Small intestine (tissue), 7 donors: Measurements from ENCODE around the gene FBXO21. TPM values are rescaled to one million over a fixed set of nuclear protein-coding genes. Genes with fewer than 3 reads are reported as not detected.
"Not testable (repeated sequence)": the region's sequence is repeated elsewhere in the genome, so short reads cannot be mapped to it uniquely, and the experiment has no call there.

Experiments
- DNase-seq, 2 donors: peaks; one replicate each; pipeline versions ENCODE4 v3.0.0 to v3.0.0-alpha.2; 2013
- FAIRE-seq: peaks from 2 replicates; lab custom pipeline; 2012; peaks lifted over from hg19 to GRCh38; lab: Jason Lieb, UNC
- H3K27ac ChIP-seq, 3 donors: one replicate each; pipeline ENCODE4 v1.5.1; 2013; ENCODE audit warnings: low read length in 2 of 3, mild to moderate bottlenecking in 2 of 3, control low read depth in 1 of 3, inconsistent platforms in 1 of 3, low read depth in 1 of 3, moderate library complexity in 1 of 3
- H3K27me3 ChIP-seq, 3 donors: one replicate each; pipeline ENCODE4 v1.6.1; 2013; ENCODE audit warnings: low read length in 3 of 3, inconsistent platforms in 1 of 3; ENCODE audit not compliant: control insufficient read depth in 3 of 3, insufficient read depth in 3 of 3
- H3K36me3 ChIP-seq, 3 donors: one replicate each; pipeline ENCODE4 v1.6.1; 2013; ENCODE audit warnings: low read length in 3 of 3, inconsistent platforms in 1 of 3, low read depth in 1 of 3, mild to moderate bottlenecking in 1 of 3, moderate library complexity in 1 of 3; ENCODE audit not compliant: control insufficient read depth in 3 of 3, insufficient read depth in 2 of 3
- H3K4me1 ChIP-seq, 3 donors: one replicate each; pipeline ENCODE4 v1.6.1; 2013; ENCODE audit warnings: low read length in 2 of 3, inconsistent platforms in 1 of 3, low read depth in 1 of 3, mild to moderate bottlenecking in 1 of 3, moderate library complexity in 1 of 3; ENCODE audit not compliant: control insufficient read depth in 3 of 3, insufficient read depth in 2 of 3
- H3K4me3 ChIP-seq, 3 donors: one replicate each; pipeline ENCODE4 v1.5.1; 2013; ENCODE audit warnings: low read length in 3 of 3, control low read depth in 1 of 3, inconsistent platforms in 1 of 3, low read depth in 1 of 3, mild to moderate bottlenecking in 1 of 3, moderate library complexity in 1 of 3
- H3K9me3 ChIP-seq, 2 donors: one replicate each; pipeline ENCODE4 v1.6.1; 2013; ENCODE audit warnings: low read depth in 1 of 2, low read length in 1 of 2; ENCODE audit not compliant: control insufficient read depth in 2 of 2, insufficient read depth in 1 of 2
- WGBS, 3 donors: extraction: QIAGEN DNeasy Blood & Tissue Kit; methylation state at CpG; one replicate each; pipeline ENCODE4 v1.1.7; 2013; 5-methylcytosine and 5-hydroxymethylcytosine counted together
- polyA plus RNA-seq, 4 donors: library from polyadenylated mRNA; stranded (reverse) in 3 of 4; unstranded in 1 of 4; fragments of 200-250 nt in 3 of 4; fragments of 120-200 nt in 1 of 4; gene quantifications; one replicate each; pipeline versions ENCODE4 v1.2.1 to v1.2.3, GENCODE V29; 2013
- donor health status: healthy with polysubstance abuse.
- donor health status: control.
- donor health status: control.
- donor health status: Bipolar disorder and iron deficiency.
- donor health status: healthy.

Gene FBXO21
- polyA plus RNA-seq, 4 donors, result 6.8 to 32.2 (median 12.6) TPM

- no peak for FAIRE-seq
- Histone ChIP-seq H3K36me3 (no peaks in the 10 kb centered on the region), H3K27me3 (peaks cover 0 to 6% (median 0%) of the 10 kb centered on the region in 3 donors), H3K27ac (no peak overlapping the region), H3K4me1 (no peaks in the 10 kb centered on the region), H3K4me3 (no peak overlapping the region), H3K9me3 (no peaks in the 10 kb centered on the region)
- DNase-seq, result no peak
- WGBS, 3 donors, result 53 to 68% (median 61%) methylated on average over 14 to 15 of the region's 15 CpGs
Observed at GRCh38 chr12:117111821-117112595, 78.3 kb downstream of the FBXO21 start.

GRCh38 chr12:117111386-117111785, 78.9 kb downstream of the FBXO21 start:
- H3K27ac ChIP-seq, result no peak overlapping the region
- peaks cover 0 to 6% (median 0%) of the 10 kb centered on the region in 3 donors for H3K27me3 ChIP-seq
- H3K4me3 ChIP-seq, result no peak overlapping the region
- 48 to 56% (median 51%) methylated on average over 5 to 6 of the region's 6 CpGs for WGBS, 3 donors
- no peaks in the 10 kb centered on the region for H3K9me3 ChIP-seq
- DNase-seq, result no peak
- no peak for FAIRE-seq
- no peaks in the 10 kb centered on the region for H3K4me1 ChIP-seq
- no peaks in the 10 kb centered on the region for H3K36me3 ChIP-seq

GRCh38 chr12:117109943-117110635, 80.2 kb downstream of the FBXO21 start:
- Histone ChIP-seq H3K9me3 (no peaks in the 10 kb centered on the region), H3K4me1 (no peaks in the 10 kb centered on the region), H3K27me3 (peaks cover 0 to 6% (median 0%) of the 10 kb centered on the region in 3 donors), H3K27ac (no peak overlapping the region), H3K4me3 (no peak overlapping the region), H3K36me3 (no peaks in the 10 kb centered on the region)
- no peak for DNase-seq
- WGBS, 3 donors, result 83 to 87% (median 83%) methylated on average over 8 of the region's 8 CpGs
- no peak for FAIRE-seq

- peak in 1 of 2 donors; percentile 22 for DNase-seq
- no peak overlapping the region for H3K27ac ChIP-seq
- 70 to 80% (median 76%) methylated on average over 12 of the region's 12 CpGs for WGBS, 3 donors
- no peak overlapping the region for H3K4me3 ChIP-seq
- H3K36me3 ChIP-seq, result no peaks in the 10 kb centered on the region
- H3K9me3 ChIP-seq, result no peaks in the 10 kb centered on the region
- peaks cover 0 to 18% (median 0%) of the 10 kb centered on the region in 3 donors for H3K27me3 ChIP-seq
- FAIRE-seq, result no peak
- H3K4me1 ChIP-seq, result no peaks in the 10 kb centered on the region
Observed at GRCh38 chr12:117105902-117106301, 84.4 kb downstream of the FBXO21 start.

- peaks cover under 1 to 32% (median 7%) of the 10 kb centered on the region in 3 donors for H3K27me3 ChIP-seq
- H3K4me1 ChIP-seq, H3K27ac ChIP-seq, H3K4me3 ChIP-seq, H3K36me3 ChIP-seq, FAIRE-seq, DNase-seq, H3K9me3 ChIP-seq: not testable (repeated sequence)
- WGBS, 3 donors, result 13 to 46% (median 24%) methylated on average over 2 of the region's 2 CpGs
Observed at GRCh38 chr12:117104003-117104402, 86.3 kb downstream of the FBXO21 start.

- Histone ChIP-seq H3K9me3 (no peaks in the 10 kb centered on the region), H3K27me3 (peaks cover 4 to 43% (median 11%) of the 10 kb centered on the region in 3 donors), H3K36me3 (no peaks in the 10 kb centered on the region), H3K27ac (no peak overlapping the region), H3K4me1 (no peaks in the 10 kb centered on the region), H3K4me3 (no peak overlapping the region)
- 81 to 94% (median 92%) methylated on average over 3 of the region's 3 CpGs for WGBS, 3 donors
- DNase-seq (no peak), FAIRE-seq (no peak)
Observed at GRCh38 chr12:117102800-117103181, 87.5 kb downstream of the FBXO21 start.

GRCh38 chr12:117101953-117102799, 88.1 kb downstream of the FBXO21 start:
- no peak overlapping the region for H3K4me3 ChIP-seq
- no peak for FAIRE-seq
- H3K27me3 ChIP-seq, result peaks cover 4 to 47% (median 12%) of the 10 kb centered on the region in 3 donors
- 53 to 56% (median 54%) methylated on average over 14 of the region's 14 CpGs for WGBS, 3 donors
- no peak overlapping the region for H3K27ac ChIP-seq
- no peaks in the 10 kb centered on the region for H3K4me1 ChIP-seq
- no peak for DNase-seq
- no peaks in the 10 kb centered on the region for H3K9me3 ChIP-seq
- no peaks in the 10 kb centered on the region for H3K36me3 ChIP-seq
